ENCODE results near the gene SPEG. TPM values are rescaled to one million over a fixed set of nuclear protein-coding genes. Genes with fewer than 3 reads are reported as not detected.

Gene SPEG
- total and polyA plus RNA-seq, 2 of the 8 experiments (the other 6 are each of a cell fraction or from before 2014, with no cell fraction given): 19.9 to 32.0 TPM

GRCh38 chr2:219426068-219426443 is 8.6 kb upstream of the SPEG start (continued):
- TF ChIP-seq CHD7 (IDR thresholded peaks at IDR 0.05; ENCODE audit: insufficient replicate concordance, low read length) (no peak), TCF12 (IDR thresholded peaks at IDR 0.05; ENCODE audit: low read depth, low read length) (no peak), HDAC2 (IDR thresholded peaks at IDR 0.05; ENCODE audit: borderline replicate concordance in 1 of 2, low read depth in 2 of 2, low read length in 2 of 2) (no peak), KDM1A (IDR thresholded peaks at IDR 0.05; ENCODE audit: borderline replicate concordance, low read length) (no peak)
